ENCODE data around the gene SLX4IP. TPM values are rescaled to one million over a fixed set of nuclear protein-coding genes. Genes with fewer than 3 reads are reported as not detected.

SLX4IP gene
- total RNA-seq, 1 donor from 2014 or later, result 8.6 TPM

DNA sequence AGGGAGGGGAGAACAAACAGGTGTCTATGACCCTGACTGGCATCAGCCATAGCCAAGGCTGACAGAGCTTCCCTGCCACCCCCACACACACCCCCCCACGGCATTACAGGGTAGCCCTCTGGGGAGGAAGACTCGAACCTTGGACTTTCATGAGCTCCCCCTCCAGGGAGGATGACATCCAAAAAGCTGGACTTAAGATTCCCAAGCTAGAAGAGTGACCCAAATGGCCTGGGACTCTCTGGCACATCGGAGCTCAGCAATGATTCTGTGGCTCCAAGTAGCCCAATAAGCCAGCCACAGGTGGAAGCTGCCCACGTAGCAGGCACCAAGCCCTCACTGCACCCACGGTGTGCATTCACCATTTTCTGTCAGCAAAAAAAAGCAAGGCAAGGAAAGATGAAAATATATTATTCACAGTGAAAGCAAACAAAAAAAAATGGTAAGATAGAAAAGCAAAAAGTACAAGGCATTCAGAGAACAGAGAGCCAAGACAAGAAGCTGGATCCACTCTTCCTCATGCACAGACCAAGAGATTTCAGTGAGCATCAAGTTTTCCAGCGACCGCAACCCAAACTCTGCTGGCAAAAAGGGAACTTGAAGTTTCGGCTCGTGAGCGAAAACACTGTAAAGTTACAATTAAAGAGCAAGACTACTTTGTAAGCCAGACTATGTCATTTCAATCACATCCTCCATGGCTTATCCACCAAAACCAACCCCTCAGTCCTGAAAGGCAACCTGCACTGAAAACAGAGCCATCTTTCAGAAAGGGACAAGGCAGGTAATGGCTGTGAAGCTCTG, 227.8 kb downstream of the SLX4IP start:
- peaks cover 47% of the 10 kb centered on the region for H3K27me3 Mint-ChIP-seq
- no peaks in the 10 kb centered on the region for H3K36me3 Mint-ChIP-seq (ENCODE audit: low read depth)
- TF ChIP-seq, protein P1, sequence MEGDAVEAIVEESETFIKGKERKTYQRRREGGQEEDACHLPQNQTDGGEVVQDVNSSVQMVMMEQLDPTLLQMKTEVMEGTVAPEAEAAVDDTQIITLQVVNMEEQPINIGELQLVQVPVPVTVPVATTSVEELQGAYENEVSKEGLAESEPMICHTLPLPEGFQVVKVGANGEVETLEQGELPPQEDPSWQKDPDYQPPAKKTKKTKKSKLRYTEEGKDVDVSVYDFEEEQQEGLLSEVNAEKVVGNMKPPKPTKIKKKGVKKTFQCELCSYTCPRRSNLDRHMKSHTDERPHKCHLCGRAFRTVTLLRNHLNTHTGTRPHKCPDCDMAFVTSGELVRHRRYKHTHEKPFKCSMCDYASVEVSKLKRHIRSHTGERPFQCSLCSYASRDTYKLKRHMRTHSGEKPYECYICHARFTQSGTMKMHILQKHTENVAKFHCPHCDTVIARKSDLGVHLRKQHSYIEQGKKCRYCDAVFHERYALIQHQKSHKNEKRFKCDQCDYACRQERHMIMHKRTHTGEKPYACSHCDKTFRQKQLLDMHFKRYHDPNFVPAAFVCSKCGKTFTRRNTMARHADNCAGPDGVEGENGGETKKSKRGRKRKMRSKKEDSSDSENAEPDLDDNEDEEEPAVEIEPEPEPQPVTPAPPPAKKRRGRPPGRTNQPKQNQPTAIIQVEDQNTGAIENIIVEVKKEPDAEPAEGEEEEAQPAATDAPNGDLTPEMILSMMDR (IDR thresholded peaks at IDR 0.05), result no peak
- no peak overlapping the region for H3K4me3 Mint-ChIP-seq
- ChIA-PET CTCF (no interaction called here), POLR2A (no interaction called here)
- ATAC-seq (ENCODE audit: low read depth), result no peak
- no peak overlapping the region for H3K27ac Mint-ChIP-seq
- no peak for DNase-seq
- intact Hi-C loops (cut with micrococcal nuclease), result no loop called here
- no peaks in the 10 kb centered on the region for H3K4me1 Mint-ChIP-seq
- H3K9me3 Mint-ChIP-seq, result no peaks in the 10 kb centered on the region

DNA sequence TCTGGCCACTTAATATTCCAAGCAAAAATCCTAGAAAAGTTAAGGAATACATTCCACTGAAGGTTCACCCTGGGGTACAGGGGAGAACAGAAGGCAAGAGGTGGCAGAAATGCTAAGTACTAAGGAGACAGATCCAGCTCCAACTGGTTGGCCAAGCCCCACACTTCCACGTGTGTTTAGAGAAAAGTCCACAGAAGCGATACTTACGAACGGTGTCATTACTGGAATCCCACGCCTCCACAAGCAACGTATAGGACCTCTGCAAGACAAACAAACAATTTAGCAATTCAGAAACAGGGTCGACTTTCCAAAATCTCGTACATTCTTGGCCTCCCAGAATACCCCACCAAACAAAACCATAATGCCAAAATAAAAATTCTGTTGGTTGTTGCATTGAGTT, 228.7 kb downstream of the SLX4IP start:
- no peak for ATAC-seq (ENCODE audit: low read depth)
- H3K4me3 Mint-ChIP-seq, result no peak overlapping the region
- no peak for DNase-seq
- TF ChIP-seq, protein P1 (IDR thresholded peaks at IDR 0.05), result no peak
- H3K27ac Mint-ChIP-seq, result no peak overlapping the region
- no peaks in the 10 kb centered on the region for H3K4me1 Mint-ChIP-seq
- peaks cover 52% of the 10 kb centered on the region for H3K27me3 Mint-ChIP-seq
- H3K9me3 Mint-ChIP-seq, result no peaks in the 10 kb centered on the region
- no peaks in the 10 kb centered on the region for H3K36me3 Mint-ChIP-seq (ENCODE audit: low read depth)
- ChIA-PET CTCF (no interaction called here), POLR2A (no interaction called here)
- intact Hi-C loops (cut with micrococcal nuclease), result no loop called here

DNA sequence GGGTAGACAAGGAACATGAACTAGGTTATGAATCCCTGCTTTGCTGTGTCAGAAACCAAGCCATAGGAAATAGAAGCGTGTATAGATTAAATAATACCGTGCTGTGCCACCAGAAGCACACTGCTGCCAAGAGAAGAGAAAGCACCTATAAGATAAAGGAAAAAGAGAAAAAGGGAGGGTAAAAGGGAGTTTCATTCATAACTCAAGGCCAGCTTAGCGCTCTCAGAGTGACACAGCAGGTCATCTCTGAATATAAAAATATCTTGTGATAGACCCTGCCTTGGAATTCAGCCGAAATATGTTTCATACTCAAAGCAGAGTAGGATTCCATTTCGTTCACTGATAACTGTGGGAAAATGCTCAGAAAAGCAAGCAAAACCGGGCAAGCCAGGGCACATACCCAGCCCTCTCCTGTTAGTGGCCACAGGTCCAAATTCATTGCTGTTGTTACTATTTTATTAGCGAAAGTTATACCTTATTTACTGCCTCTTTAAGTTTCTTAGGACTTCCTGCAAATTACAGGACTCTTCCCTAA, 230.0 kb downstream of the SLX4IP start:
- ATAC-seq (ENCODE audit: low read depth) (no peak), DNase-seq (no peak)
- H3K9me3 Mint-ChIP-seq, result no peaks in the 10 kb centered on the region
- intact Hi-C loops (cut with micrococcal nuclease), result no loop called here
- peaks cover under 1% of the 10 kb centered on the region for H3K4me1 Mint-ChIP-seq
- H3K36me3 Mint-ChIP-seq (ENCODE audit: low read depth), result no peaks in the 10 kb centered on the region
- POLR2A ChIA-PET, result no interaction called here
- H3K4me3 Mint-ChIP-seq, result no peak overlapping the region
- CTCF ChIA-PET, result no interaction called here
- H3K27me3 Mint-ChIP-seq, result peaks cover 59% of the 10 kb centered on the region
- TF ChIP-seq, protein P1 (IDR thresholded peaks at IDR 0.05), result no peak
- H3K27ac Mint-ChIP-seq, result no peak overlapping the region

DNA sequence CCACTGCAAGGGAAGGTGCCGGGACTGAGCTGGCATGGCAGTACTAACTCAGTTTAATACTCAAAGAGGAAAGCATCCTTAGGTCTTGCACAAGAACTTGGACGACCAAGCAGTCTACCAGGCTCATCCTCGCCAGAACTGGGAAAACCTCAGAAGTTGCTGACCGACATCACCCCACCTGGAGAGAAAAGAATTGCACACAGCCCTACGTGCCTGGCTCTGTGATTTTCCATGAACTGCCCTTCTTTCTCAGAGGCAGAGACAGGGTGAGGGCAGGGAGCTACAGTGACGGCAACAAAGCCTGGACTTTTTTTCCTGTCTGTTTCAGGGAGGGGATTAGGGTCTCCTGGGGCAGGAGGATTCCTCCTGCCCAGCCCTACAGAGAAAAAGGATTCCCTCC, 230.7 kb downstream of the SLX4IP start:
- Mint-ChIP-seq H3K9me3 (no peaks in the 10 kb centered on the region), H3K4me3 (no peak overlapping the region), H3K27ac (no peak overlapping the region), H3K27me3 (peaks cover 61% of the 10 kb centered on the region), H3K36me3 (ENCODE audit: low read depth) (no peaks in the 10 kb centered on the region), H3K4me1 (peaks cover 8% of the 10 kb centered on the region)
- ATAC-seq (ENCODE audit: low read depth), result no peak
- ChIA-PET CTCF (no interaction called here), POLR2A (no interaction called here)
- TF ChIP-seq, protein P1 (IDR thresholded peaks at IDR 0.05), result no peak
- intact Hi-C loops (cut with micrococcal nuclease), result no loop called here
- DNase-seq, result no peak

DNA sequence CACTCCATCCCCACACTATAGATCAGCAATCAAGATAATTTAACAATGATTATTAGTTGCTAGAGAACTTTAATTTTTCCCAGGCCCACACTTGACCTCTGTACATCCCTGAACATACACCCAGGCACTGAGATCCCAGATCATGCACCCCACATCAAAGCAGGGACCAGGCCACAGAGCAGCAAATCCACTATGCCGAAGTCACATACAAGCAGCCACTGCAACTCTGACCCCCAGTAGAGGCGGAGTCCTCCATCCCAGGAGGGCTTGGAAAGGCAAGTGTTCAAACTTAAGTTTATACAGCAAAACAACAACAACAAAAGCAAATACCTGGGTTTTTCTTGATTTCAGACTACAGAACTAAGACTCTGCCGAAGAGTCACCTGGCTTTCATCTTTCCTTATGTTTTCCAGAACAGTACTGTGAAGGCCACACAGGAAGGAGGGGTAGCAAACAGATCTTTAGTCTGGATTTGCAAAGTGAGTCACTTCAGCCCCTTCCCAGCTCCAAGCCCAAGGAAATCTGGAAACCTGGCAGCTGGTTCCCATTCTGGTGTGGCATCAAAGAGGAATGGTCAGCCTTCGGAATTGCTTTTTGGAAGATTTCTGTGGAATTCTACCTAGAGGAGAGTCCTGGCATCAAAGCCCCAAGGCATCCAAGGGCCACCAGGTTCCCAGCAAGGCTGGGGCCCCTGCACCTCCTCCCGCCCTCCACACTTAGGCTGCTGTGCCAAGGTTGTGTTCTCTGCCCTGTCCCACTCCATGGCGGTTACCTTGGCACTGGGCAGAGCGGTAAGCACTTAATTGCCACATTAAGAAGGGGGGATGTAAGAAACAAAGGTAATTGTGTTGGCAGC, 231.3 kb downstream of the SLX4IP start:
- CTCF ChIA-PET, result no interaction called here
- TF ChIP-seq, protein P1 (IDR thresholded peaks at IDR 0.05), result no peak
- DNase-seq, result no peak
- no peaks in the 10 kb centered on the region for H3K9me3 Mint-ChIP-seq
- no peak for ATAC-seq (ENCODE audit: low read depth)
- POLR2A ChIA-PET, result no interaction called here
- H3K27me3 Mint-ChIP-seq, result peaks cover 61% of the 10 kb centered on the region
- H3K27ac Mint-ChIP-seq, result no peak overlapping the region
- peaks cover 15% of the 10 kb centered on the region for H3K4me1 Mint-ChIP-seq
- H3K4me3 Mint-ChIP-seq, result no peak overlapping the region
- no peaks in the 10 kb centered on the region for H3K36me3 Mint-ChIP-seq (ENCODE audit: low read depth)
- intact Hi-C loops (cut with micrococcal nuclease), result no loop called here

Measured in activated B cell treated with CpG ODN at 0.5 μM for 24 hours (primary cell).